NCI-H2227 treated with DMSO at 0.1 percent for 48 hours (cell line): ENCODE data around the gene DISC1.

Experiments used
- DNase-seq: peaks from one replicate; lab custom pipeline; 2025; lab: John Stamatoyannopoulos, UW

Gene DISC1

GRCh38 chr1:231817801-231818200 is 191.2 kb downstream of the DISC1 start:
- no peak for DNase-seq

GRCh38 chr1:231818337-231818736 is 191.7 kb downstream of the DISC1 start:
- no peak for DNase-seq

GRCh38 chr1:231821281-231821680 is 194.7 kb downstream of the DISC1 start:
- DNase-seq = no peak

GRCh38 chr1:231822041-231822440 is 195.5 kb downstream of the DISC1 start:
- DNase-seq = no peak

DNA sequence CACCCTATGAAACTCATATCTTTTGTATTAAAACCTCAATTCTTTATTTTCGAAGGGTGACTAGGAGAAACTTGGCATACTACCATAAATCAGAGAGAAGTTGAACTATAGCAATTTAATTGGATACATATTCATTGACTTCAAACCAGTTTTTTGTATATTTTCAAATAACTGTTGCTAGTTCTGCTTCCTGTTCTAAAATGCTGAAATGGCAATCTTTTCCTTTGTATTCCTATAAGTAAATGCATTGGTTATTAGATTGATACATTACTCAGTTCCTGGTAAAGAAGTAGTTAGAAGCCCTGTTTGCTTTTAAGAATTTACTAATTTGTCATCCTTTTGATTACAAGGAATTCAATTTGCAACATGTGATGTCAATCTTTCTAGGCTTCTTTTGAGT is 200.0 kb downstream of the DISC1 start:
- DNase-seq = no peak

DNA sequence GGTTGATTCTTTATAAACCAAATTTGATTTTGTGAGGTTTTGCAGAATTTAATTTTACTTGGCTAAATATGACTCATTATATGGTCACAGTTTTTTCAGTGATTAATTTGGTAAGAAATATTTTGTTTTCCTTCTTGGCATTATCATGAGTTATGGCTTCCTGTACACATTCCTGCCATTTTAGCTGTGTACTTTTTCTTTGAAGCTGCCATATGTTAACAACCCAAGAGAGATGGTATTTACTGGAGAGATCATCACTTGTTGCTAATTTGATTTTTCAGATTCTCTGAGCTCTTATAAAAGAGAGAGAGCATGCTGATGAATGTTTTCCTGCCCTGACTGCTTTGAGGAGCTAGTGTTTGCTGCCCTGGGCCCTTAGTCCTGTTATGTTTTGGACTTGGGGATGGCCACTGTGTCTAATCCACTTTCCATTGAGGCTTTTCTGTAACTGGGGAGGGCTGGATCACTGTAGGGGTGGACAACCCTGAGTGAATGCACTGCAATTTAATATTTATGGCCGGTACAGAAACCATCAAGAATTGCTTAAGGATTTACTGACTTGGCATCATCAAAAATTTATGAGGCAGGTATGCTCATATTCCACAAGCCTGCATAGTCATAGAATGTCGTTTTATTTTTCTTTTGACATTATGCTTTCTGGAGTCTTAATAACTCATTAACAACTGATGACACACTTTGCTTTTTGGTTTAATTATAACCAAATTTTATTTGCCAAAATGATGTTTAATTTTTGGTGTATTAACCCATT is 200.9 kb downstream of the DISC1 start:
- no peak for DNase-seq

GRCh38 chr1:231828182-231828920 is 201.8 kb downstream of the DISC1 start:
- DNase-seq = no peak

- DNase-seq = no peak
Observed at GRCh38 chr1:231829332-231829731, 202.7 kb downstream of the DISC1 start.

GRCh38 chr1:231836227-231836893 is 209.8 kb downstream of the DISC1 start:
- DNase-seq = no peak

- DNase-seq = no peak
Observed at GRCh38 chr1:231838521-231838920, 211.9 kb downstream of the DISC1 start.

GRCh38 chr1:231839999-231840398 is 213.4 kb downstream of the DISC1 start:
- DNase-seq = no peak

GRCh38 chr1:231841616-231842344 is 215.2 kb downstream of the DISC1 start:
- no peak for DNase-seq

DNA sequence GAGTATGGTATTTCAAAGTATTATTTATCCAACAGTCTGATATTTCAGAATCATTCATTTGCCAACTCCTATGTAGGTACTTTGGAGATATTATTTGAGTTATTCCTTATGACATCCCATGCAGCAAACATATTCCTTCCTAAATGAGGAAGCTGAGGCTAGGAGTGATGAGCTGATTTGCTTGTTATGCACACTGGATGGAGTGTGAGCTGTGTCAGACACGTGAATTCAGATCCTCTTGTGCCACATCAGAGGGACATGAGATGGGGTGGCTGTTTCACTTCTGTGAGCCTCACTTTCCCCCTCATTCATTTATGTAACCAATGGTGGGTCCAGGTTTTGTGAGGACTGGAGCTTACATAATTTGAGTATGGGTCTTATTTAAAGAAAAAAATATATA is 215.9 kb downstream of the DISC1 start:
- DNase-seq = no peak

- no peak for DNase-seq
Observed at GRCh38 chr1:231844986-231845502, 218.5 kb downstream of the DISC1 start.

- no peak for DNase-seq
Observed at GRCh38 chr1:231847612-231848397, 221.2 kb downstream of the DISC1 start.

DNA sequence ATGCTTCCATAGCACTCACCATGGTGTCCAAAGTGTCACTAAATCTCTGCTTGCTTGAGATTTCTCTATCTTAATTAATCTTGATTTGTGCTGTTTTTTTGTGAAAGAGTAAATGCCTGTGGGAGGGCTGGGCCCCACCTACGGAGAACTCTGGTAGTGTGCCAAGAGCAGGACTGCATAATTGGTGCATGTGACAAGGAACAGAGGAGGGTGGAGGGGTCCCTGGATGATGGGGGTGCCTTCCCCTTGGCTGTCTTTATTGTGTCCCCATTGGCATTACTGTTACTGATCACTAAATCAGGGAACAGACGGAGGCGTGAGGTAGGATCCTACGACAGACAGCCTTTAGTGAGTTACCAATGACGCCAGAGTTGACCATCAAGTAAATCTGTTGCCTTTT is 223.4 kb downstream of the DISC1 start:
- no peak for DNase-seq

DNA sequence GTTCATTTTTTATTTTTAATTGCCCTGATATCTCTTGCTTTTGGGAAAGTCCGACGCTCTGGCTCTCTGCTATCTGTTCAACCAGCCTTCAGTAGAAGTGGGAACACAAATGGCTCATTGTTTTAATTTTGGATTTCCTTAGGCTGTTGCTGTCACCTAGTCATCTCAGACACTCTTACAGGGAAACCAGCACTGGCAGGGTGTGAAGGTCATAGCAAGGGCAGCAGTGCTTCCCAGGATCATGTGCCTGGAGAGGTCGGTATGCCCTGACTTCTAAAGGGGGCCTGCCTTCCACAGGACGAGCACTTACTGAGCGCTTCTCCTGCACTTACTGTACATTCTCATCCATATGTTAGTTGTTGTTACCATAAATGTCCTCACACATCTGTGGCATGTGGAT is 224.2 kb downstream of the DISC1 start:
- DNase-seq = no peak

DNA sequence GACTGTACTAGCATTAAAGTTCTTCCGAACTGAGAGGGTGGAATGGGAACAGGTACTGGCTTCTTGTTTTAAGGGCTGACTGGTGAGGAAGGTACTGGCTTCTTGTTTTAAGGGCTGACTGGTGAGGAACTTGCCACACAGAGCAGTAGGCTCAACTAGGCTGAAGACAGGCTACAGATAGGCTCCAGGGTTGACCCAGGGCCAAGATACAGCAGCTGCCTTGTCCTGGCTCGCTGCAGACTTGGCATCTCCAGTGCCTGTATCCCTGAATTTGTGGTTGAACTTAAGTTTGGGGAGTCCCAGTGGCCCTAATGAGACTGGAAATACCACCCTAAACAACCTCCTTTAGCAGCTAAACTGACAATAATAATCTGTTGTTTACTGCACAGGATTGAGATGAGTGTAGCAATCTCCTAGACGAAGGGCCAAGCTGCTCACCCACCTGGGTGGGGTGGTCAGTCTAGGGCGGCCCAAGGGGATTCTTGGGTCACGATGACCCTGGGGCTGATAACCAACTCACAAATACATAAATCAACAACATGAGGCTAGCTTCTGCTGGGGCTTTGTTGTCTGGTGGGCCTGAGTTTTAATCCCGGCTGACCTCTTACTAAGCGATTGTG is 227.1 kb downstream of the DISC1 start:
- no peak for DNase-seq

DNA sequence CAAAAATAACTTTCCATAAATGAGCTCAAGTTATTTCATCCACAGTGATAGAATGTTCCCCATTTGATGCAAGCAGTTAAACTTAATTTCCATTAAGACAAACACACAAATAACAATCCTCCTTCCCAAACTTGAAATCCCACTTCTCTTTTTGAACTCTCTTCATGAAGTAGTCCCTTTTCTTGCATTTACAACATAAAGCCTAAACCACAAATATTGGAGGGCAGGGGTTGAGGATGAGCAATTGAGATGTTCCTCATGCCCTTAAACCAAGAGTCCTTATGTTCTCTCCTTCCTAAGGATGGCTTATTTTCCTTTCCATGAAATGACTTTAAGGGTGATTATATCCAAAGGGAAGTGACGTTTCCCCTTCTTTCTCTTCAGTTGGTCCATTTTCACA is 228.8 kb downstream of the DISC1 start:
- DNase-seq = no peak

DNA sequence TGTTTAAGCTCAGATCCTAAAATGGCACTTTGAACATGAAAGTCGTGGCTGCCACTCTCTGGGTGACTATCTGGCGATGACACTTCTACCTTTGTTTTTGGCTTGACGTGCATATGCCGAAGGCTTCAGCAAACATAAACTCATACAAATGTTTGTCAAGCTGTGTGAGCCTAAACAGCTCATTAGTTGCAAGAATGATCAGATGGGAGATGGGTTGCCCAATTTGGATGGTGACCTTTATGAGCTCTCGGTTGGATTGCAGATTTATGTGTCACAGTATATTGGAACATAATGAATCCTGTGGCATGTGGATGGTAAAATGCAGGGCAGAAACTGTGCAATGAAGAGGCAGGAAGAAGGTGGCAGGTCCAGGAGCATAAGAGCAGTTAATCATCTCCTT is 229.3 kb downstream of the DISC1 start:
- DNase-seq = no peak

- DNase-seq = peak; percentile 6
Observed at GRCh38 chr1:231856426-231856825, 229.8 kb downstream of the DISC1 start.
